ENCODE measurements around the gene SLC15A2.
"Not testable (repeated sequence)": the region's sequence is repeated elsewhere in the genome, so short reads cannot be mapped to it uniquely, and the experiment has no call there.

The SLC15A2 gene, protein sequence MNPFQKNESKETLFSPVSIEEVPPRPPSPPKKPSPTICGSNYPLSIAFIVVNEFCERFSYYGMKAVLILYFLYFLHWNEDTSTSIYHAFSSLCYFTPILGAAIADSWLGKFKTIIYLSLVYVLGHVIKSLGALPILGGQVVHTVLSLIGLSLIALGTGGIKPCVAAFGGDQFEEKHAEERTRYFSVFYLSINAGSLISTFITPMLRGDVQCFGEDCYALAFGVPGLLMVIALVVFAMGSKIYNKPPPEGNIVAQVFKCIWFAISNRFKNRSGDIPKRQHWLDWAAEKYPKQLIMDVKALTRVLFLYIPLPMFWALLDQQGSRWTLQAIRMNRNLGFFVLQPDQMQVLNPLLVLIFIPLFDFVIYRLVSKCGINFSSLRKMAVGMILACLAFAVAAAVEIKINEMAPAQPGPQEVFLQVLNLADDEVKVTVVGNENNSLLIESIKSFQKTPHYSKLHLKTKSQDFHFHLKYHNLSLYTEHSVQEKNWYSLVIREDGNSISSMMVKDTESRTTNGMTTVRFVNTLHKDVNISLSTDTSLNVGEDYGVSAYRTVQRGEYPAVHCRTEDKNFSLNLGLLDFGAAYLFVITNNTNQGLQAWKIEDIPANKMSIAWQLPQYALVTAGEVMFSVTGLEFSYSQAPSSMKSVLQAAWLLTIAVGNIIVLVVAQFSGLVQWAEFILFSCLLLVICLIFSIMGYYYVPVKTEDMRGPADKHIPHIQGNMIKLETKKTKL

GRCh38 chr3:121894301-121894990 is at the start of gene SLC15A2:
Gene SLC15A2, plus strand, starts transcription at chr3:121894401. Its CDS starts 76 bp downstream, at chr3:121894477.
- peak; percentile 35 to 53 for DNase-seq

DNA sequence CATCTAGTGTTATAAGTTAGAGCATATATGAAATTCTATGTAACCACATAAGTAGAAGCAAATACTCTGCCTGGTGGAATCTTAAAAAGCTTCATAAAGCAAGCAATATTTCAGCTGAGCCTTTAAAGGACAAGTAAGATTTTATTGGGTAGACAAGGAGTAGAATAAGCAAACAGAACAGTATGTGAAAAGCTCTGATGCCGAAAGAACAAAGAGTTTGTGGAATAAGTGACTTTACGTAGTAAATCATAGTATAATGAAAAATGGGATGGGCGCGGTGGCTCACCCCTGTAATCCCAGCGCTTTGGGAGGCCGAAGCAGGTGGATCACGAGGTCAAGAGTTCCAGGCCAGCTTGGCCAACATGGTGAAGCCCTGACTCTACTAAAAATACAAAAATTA is 49.3 kb upstream of the SLC15A2 start:
- no peak for DNase-seq

- DNase-seq, result no peak
Measured at GRCh38 chr3:121852256-121852655, 41.9 kb upstream of the SLC15A2 start.

GRCh38 chr3:121855555-121855954 is 38.6 kb upstream of the SLC15A2 start:
- no peak for DNase-seq

- DNase-seq, result not testable (repeated sequence)
Measured at GRCh38 chr3:121857778-121858177, 36.4 kb upstream of the SLC15A2 start.

DNA sequence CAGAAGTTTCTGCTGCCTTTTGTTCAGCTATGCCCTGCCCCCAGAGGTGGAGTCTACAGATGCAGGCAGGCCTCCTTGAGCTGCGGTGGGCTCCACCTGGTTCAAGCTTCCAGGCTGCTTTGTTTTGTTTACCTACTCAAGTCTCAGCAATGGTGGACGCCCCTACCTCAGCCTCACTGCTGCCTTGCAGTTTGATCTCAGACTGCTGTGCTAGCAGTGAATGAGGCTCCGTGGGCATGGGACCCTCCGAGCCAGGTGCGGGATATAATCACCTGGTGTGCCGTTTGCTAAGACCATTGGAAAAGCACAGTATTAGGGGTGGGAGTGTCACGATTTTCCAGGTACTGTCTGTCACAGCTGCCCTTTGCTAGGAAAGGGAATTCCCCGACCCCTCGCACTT is 31.0 kb upstream of the SLC15A2 start:
- DNase-seq, result not testable (repeated sequence)

GRCh38 chr3:121863801-121864200 is 30.4 kb upstream of the SLC15A2 start:
- DNase-seq, result no peak

- DNase-seq, result no peak
Measured at GRCh38 chr3:121869736-121870135, 24.5 kb upstream of the SLC15A2 start.

DNA sequence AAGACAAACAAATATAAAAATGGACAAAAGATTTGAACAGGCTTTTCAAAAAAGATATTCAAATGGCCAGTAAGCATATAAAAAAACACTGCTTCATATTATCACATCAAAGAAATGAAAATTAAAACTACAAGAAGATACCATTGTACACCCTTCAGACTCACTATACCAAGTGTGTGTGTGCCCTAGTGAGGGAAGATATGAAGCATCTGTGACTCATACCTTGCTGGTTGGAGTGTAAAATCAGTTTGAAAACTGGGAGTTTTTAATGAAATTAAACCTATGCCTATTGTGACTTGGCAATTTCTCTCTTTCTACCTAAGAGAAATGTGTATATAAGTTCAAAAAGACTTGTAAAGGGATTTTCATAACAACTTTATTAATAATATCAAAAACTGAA is 23.5 kb upstream of the SLC15A2 start:
- DNase-seq, result no peak

DNA sequence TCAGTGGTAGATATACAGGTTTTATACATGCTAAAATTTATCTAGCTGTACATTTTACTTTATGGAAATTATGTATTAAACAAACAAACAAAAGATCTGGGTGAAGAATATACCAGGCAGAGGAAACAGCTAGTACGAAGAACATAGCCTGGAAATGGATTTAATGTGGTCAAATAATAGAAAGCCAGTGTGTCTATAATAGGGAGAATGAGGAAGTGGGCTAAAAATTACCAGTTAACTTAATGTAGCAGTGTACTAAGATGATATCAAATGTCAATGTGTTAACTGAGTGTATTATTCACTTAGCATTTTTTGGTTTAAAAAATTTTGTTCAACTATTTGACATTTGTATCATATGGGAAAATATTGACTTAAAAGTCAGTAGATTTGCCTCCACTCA is 22.8 kb upstream of the SLC15A2 start:
- no peak for DNase-seq

DNA sequence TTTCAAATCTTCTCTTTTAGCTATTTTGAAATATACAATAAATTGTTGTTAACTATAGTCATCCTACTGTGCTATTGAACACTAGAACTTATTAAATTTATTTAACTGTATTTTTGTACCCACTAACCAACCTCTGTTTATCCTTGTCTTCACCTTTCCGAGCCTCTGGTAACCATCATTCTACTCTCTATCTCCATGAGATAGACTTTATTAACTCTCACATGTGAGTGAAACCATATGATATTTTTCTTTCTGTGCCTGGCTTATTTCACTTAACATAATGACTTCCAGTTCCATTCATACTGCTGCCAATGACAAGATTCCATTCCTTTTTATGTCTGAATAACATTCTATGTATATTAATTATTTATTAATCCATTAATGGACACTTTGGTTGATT is 15.8 kb upstream of the SLC15A2 start:
- no peak for DNase-seq

GRCh38 chr3:121883507-121883906 is 10.7 kb upstream of the SLC15A2 start:
- no peak for DNase-seq

DNA sequence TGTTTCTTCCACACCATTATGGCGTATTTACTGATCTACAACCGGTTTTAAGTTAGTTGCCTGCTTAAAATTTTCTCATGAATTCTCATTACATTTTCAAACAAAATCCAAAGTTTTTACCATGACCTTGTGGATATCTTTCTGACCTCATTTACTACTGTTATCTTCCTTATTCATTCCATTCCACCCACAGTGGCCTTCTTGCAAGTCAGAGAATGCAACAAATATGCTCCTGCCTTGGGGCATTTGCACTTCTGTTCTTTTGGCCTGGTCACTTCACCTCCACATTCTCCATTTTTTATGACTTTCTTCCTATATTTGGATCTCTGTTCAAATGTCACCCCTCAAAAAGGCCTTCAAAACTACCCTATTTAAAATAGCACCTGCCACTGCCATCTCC is 8.8 kb upstream of the SLC15A2 start:
- DNase-seq, result no peak

- DNase-seq, result no peak
Measured at GRCh38 chr3:121895121-121895520, 920 bp downstream of the SLC15A2 start.

GRCh38 chr3:121895736-121896135 is 1.5 kb downstream of the SLC15A2 start:
- DNase-seq, result no peak

GRCh38 chr3:121896823-121897222 is 2.6 kb downstream of the SLC15A2 start:
- no peak for DNase-seq

- no peak for DNase-seq
Measured at GRCh38 chr3:121897296-121897695, 3.1 kb downstream of the SLC15A2 start.

- DNase-seq, result no peak
Measured at GRCh38 chr3:121913305-121913990, 19.2 kb downstream of the SLC15A2 start.

- no peak for DNase-seq
Measured at GRCh38 chr3:121914081-121914998, 20.1 kb downstream of the SLC15A2 start.

DNA sequence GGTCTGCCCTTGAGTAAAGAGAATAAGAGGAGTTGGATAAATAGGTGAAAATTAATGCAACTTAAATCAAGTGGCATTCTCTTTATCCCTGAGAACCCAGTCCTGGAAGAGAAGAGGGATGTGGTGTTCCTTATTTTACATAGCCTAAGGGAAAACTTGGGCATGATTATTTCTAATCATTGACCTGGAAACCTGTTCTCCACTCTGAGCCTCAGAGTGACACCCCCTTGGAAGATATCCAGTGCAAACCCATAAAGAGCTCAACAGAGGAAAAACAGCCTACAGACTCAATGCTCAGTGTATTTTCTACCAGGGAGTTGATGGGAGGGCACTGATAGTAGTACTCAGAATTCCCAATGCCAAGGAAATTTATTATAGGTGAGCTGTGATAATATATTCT is 22.0 kb downstream of the SLC15A2 start:
- no peak for DNase-seq

- no peak for DNase-seq
Measured at GRCh38 chr3:121918779-121919483, 24.7 kb downstream of the SLC15A2 start.
